ENCODE measurements around the gene BACH2. TPM values are rescaled to one million over a fixed set of nuclear protein-coding genes. Genes with fewer than 3 reads are reported as not detected.

Gene BACH2
- total and polyA plus RNA-seq, 2 of the 8 experiments (the other 6 are each of a cell fraction or from before 2014, with no cell fraction given): 1.9 to 5.9 TPM

DNA sequence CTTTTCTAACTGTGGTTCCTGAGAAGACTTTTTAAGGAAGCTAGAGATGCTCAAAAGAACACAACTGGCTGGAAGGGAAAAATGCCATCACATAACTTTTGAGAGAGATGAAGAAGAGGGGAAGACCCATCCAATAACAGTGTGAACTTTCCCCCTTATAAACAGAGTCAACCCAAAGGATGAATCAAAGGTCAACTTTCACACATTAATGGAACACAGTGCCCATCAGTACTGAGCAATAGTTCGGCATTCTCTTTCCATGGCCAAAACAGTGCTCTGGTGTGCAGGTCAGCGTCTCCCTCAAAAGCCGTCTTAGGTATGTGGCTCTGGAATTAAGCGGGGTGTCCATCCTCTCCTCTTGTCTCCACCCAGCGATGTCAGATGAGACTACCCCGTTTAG is 272.0 kb downstream of the BACH2 start:
- H2BK5ac ChIP-seq (ENCODE audit: low read depth, low read length): no peak overlapping the region
- H3K18ac ChIP-seq (ENCODE audit: extremely low read depth, low read length): no peak overlapping the region
- H3K4me3 ChIP-seq (ENCODE audit: extremely low read depth in 1 of 4, insufficient read depth in 2 of 4, low read depth in 3 of 4, low read length in 4 of 4): no peak overlapping the region
- H3K36me3 ChIP-seq (ENCODE audit: control insufficient read depth in 2 of 4, insufficient read depth in 4 of 4, low read length in 3 of 4): no peaks in the 10 kb centered on the region
- no peaks in the 10 kb centered on the region for H3K79me2 ChIP-seq (ENCODE audit: control insufficient read depth in 1 of 2, insufficient read depth in 2 of 2, low read length in 2 of 2)
- H3K27ac ChIP-seq (ENCODE audit: low read depth, low read length): no peak overlapping the region
- no peaks in the 10 kb centered on the region for H3K9me3 ChIP-seq (ENCODE audit: insufficient read depth in 2 of 2, low read depth in 1 of 2, low read length in 1 of 2)
- no peak for TF ChIP-seq SIRT6 (IDR thresholded peaks at IDR 0.05; ENCODE audit: low read length)
- TF ChIP-seq FOSL1 (IDR thresholded peaks at IDR 0.05; ENCODE audit: insufficient read depth, low read depth, low read length): no peak
- no peak for TF ChIP-seq TEAD4 (IDR thresholded peaks at IDR 0.05; ENCODE audit: low read depth, low read length)
- TF ChIP-seq EZH2 (IDR thresholded peaks at IDR 0.05; ENCODE audit: low read depth, low read length, severe bottlenecking): no peak
- TF ChIP-seq NRF1 (IDR thresholded peaks at IDR 0.05; ENCODE audit: low read depth, low read length): no peak
- no peak for TF ChIP-seq JUND (IDR thresholded peaks at IDR 0.05; ENCODE audit: low read length)
- no peak for TF ChIP-seq CBX5 (IDR thresholded peaks at IDR 0.05; ENCODE audit: low read depth, low read length)
- TF ChIP-seq SP2 (IDR thresholded peaks at IDR 0.05; ENCODE audit: low read length): no peak
- no peak for TF ChIP-seq SRF (IDR thresholded peaks at IDR 0.05; ENCODE audit: low read depth, low read length)
- TF ChIP-seq ATF3 (IDR thresholded peaks at IDR 0.05; ENCODE audit: insufficient read depth, low read depth, low read length): no peak
- no peak for TF ChIP-seq SAP30 (IDR thresholded peaks at IDR 0.05; ENCODE audit: insufficient read depth, insufficient replicate concordance, low read length)
- no peak for TF ChIP-seq RAD21 (IDR thresholded peaks at IDR 0.05 in 1 of 2, conservative IDR thresholded peaks at IDR 0.05 in 1 of 2; ENCODE audit: low read depth in 2 of 2, low read length in 2 of 2)
- no peak for TF ChIP-seq CTBP2 (IDR thresholded peaks at IDR 0.05; ENCODE audit: borderline replicate concordance, insufficient read depth, insufficient read length, low read length)
- no peak overlapping the region for H3K9ac ChIP-seq (replicated peaks in 1 of 4; ENCODE audit: extremely low read depth in 1 of 4, low read depth in 3 of 4, low read length in 3 of 4)
- H3K4ac ChIP-seq (replicated peaks; ENCODE audit: insufficient read length, low read depth, low read length): no peak overlapping the region
- no peak overlapping the region for H2BK120ac ChIP-seq (replicated peaks; ENCODE audit: low read depth, low read length)
- no peaks in the 10 kb centered on the region for H4K20me1 ChIP-seq (replicated peaks in 1 of 2; ENCODE audit: control insufficient read depth in 1 of 2, insufficient read depth in 2 of 2, low read length in 2 of 2)
- no peak overlapping the region for H3K56ac ChIP-seq (replicated peaks; ENCODE audit: insufficient read length, low read depth, low read length)
- DNase-seq (ENCODE audit: low read depth in 1 of 2, low spot score in 2 of 2) (no peak), FAIRE-seq (no peak)
- H2AK5ac ChIP-seq (ENCODE audit: low read depth, low read length): no peak overlapping the region
- no peak overlapping the region for H4K8ac ChIP-seq (ENCODE audit: extremely low read depth, insufficient read depth, low read length)
- no peak overlapping the region for H2BK12ac ChIP-seq (ENCODE audit: low read depth, low read length)
- no peak overlapping the region for H3K14ac ChIP-seq (ENCODE audit: insufficient read length)
- H3K4me1 ChIP-seq (replicated peaks in 1 of 4; ENCODE audit: control insufficient read depth in 3 of 4, insufficient read depth in 4 of 4, low read length in 3 of 4): no peaks in the 10 kb centered on the region
- no peak overlapping the region for H2AFZ ChIP-seq (ENCODE audit: low read length)
- no peak overlapping the region for H4K5ac ChIP-seq (ENCODE audit: insufficient read length, low read depth, low read length)
- no peaks in the 10 kb centered on the region for H3K23me2 ChIP-seq (ENCODE audit: low read depth, low read length)
- CTCF ChIA-PET (ENCODE audit: partially characterized antibody): no interaction called here
- POLR2A ChIA-PET (ENCODE audit: partially characterized antibody): no interaction called here
- H3K4me2 ChIP-seq (ENCODE audit: insufficient read depth in 1 of 2, low read depth in 2 of 2, low read length in 2 of 2): no peak overlapping the region
- no peaks in the 10 kb centered on the region for H3K27me3 ChIP-seq (replicated peaks in 1 of 4; ENCODE audit: control insufficient read depth in 3 of 4, extremely low read depth in 1 of 4, insufficient read depth in 3 of 4, low read length in 3 of 4)
- H2BK15ac ChIP-seq (ENCODE audit: low read length): no peak overlapping the region
- H4K91ac ChIP-seq (replicated peaks; ENCODE audit: insufficient read length, low read length): no peak overlapping the region
- 91% methylated on average over 6 of the region's 6 CpGs; no CpG with 5 or more reads in 1 of the 2 experiments for WGBS, 2 experiments (ENCODE audit: extremely low coverage in 1 of 2, insufficient coverage in 1 of 2, insufficient read length in 1 of 2, insufficient replicate concordance in 2 of 2, low coverage in 1 of 2, low lambda C conversion rate in 2 of 2, missing lambda C conversion rate in 1 of 2)
- no peaks in the 10 kb centered on the region for H3K79me1 ChIP-seq (ENCODE audit: low read depth, low read length)
- H3K23ac ChIP-seq (ENCODE audit: insufficient read length): no peak overlapping the region
- no peak overlapping the region for H2BK20ac ChIP-seq (ENCODE audit: low read length)
